Germinal center (tissue), 1 donor: ENCODE data around the gene HABP4.

Experiments used
- DNase-seq: peaks from one replicate; pipeline ENCODE4 v3.0.0; 2012; ENCODE audit warnings: mixed read lengths, low spot score

HABP4 gene

DNA sequence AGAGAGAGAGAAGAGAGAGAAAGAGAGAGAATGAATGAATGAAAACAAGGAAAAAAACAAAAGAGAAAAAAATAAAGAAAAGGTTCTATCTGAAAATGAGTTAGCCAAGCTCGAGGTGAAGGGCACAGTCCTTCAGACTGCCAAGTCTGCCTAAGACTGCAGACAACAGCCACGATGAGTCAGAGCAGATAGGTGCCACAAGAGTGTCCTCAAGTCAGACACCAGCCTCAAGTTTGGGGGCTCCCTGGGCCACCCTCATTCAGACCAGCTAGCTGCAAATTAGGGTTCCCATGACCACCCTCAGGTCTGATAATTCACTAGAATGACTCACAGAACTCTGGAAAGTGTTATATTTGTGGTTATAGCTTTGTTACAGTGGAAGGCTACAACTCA lies 13.9 kb upstream of the HABP4 start:
- no peak for DNase-seq

DNA sequence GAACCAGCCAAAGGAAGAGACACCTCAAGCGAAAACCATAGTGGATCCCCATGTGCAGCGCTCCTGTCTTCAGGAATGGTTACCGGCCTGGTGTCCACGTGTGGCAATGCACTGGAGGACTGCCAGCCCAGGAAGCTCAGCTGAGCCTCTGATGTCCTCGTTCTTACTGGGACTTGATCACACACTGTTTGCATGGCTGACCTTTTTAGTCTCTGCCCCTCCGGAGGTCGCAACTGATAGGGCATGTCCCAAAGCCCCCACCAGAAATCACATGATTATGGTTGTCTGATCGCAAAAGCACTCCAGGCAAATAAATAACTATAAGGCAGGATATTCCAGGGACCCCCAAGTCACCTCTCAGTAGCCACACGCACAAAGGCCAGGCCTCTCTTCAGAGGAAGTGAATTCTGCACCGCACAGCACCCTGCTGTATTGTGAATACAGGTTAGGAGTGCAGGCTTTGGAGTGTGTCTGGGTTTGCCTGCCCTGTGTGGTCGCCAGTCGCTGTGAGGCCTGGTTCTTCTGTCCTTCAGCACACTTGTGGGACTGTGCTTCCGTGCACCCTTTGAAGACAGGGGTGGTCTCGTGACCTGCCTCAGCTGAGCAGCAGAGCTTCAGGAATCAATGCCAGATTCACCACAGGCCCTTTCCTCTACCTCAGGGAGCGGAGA lies 13.4 kb upstream of the HABP4 start:
- DNase-seq, result no peak

- no peak for DNase-seq
These were observed 12.5 kb upstream of the HABP4 start for GRCh38 chr9:96437454-96437853.

DNA sequence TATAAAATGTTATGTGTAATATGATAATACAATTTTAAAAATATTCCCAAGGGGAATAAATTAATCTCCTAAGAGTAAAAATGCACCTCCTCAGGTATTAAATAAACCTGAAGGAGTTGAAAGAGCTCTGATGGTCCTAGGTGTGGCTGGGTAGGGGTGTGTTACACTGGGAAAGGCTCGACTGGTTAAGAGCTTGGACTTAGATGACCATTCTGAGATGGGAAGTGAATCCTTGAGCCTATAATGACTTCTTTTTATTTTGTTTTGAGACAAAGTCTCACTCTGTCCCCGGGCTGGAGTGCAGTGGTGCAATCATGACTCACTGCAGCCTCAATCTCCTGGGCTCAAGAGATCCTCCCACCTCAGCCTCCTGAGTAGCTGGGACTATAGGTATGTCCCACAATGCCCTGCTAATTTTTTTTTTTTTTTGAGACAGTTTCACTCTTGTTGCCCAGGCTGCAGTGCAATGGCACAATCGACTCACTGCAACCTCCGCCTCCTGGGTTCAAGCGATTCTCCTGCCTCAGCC lies 9.2 kb upstream of the HABP4 start:
- no peak for DNase-seq

DNA sequence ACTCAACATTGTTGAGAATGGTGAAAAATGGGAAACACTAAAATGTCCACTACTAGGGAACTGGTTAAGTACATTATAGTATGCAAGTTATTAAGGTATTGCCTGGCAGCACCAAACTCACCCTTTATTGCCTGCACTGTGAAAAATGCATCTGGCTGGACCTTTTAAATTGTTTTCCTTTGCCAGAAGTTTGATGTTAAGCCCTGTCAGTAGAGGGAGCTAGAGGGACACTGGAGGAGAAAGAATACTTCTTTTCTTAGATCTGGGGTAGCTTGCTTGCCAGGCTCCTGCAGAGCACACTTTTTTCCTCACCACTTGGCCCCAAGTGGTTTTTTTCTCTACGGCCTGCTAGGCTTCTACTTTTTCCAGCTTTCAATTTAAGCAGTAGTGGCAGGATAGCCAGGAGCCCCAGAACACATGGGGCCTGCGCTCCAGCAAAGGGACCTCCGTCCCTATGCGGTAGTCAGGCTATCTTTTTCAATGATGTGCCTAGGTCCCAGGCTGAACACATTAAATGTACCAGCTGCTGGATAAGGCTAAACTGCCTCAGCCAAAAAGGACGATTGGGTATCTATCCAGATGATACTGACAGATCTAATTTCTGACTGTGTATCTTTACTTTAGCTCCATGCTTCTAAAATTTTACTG lies 8.0 kb upstream of the HABP4 start:
- peak; percentile 11 for DNase-seq

GRCh38 chr9:96442491-96442890 lies 7.5 kb upstream of the HABP4 start:
- no peak for DNase-seq

DNA sequence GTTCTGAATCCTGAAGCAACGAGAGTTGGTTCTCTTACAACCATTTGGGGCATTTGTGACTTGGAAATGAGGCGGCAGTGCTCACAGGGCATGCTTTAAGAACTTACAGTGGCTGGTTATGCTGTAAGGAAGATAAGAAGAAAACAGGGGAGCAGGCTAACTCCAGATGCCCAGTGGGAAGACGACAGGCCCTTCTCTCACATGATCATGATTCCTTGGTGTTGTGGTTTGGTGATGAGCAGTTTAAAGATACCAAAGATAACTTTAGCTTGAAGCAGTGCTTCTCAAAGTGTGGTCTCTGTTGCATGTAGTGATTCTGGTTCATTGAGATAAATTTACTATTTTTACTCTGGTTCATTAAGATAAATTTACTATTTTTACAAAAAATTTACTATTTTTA lies 2.6 kb upstream of the HABP4 start:
- no peak for DNase-seq

GRCh38 chr9:96448546-96449170 lies 1.3 kb upstream of the HABP4 start:
- no peak for DNase-seq

DNA sequence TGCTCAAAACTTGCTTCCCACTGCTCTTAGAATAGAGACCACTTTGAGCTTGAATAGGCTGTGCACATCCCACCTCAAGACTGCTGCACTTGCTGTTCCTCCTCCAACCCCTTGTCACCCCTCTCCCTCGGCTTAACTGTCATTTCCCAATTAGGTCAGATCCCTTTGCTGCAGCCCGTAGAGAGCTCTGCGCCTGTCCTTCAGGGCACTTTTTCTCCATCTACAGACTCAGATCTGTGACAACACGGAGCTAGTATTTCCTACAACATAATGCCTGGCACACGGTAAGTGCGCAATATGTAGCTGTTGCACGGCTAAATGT lies 485 bp upstream of the HABP4 start:
- DNase-seq, result no peak

DNA sequence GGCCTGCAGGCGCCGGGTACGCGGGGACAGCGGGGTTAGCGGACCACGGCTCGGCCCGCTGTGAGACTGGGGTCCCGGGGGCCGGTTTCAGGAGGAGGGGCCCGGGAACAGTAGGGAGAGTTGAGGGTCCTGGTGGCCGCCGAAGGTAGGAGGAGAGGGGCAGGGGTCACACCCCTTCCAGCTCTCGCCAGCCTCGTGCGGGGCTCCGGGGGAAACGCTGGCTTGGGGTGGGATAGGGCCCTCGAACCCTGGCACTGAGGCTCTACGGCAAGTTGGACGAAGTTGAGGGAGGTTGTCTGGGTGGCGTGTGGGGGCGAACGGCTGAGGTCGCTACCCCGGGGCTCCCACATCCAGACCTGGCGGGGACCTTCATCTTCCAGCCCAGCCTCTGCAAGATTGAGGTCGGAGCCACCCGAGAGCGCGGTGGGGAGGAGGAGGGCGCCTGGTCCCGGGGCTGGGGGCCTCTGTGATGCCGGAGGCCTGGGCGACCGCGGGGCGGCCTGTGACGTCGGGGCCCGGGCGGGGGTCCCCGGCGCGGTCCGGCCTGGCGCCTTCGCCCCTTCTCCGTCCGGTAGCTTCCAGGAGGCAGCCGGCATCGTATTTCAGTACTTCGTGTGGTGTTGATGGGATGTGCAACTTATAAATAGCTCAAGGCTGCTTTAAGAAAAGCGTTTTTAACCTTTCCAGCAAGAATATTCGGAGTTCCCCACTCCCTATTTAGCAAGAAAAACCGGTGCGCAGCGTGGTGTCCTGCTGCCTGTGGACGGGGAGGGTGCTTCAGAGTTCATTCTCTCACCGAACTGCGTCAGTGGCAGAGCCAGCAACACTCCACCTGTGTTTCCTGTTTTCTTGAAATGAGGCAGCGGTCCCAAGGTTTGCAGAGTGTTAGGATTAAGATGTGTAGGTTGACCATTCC lies 902 bp downstream of the HABP4 start:
- peak; percentile 30 for DNase-seq

- DNase-seq, result no peak
These were observed 3.7 kb downstream of the HABP4 start for GRCh38 chr9:96453625-96454024.

- DNase-seq, result no peak
These were observed 7.3 kb downstream of the HABP4 start for GRCh38 chr9:96457266-96457665.

DNA sequence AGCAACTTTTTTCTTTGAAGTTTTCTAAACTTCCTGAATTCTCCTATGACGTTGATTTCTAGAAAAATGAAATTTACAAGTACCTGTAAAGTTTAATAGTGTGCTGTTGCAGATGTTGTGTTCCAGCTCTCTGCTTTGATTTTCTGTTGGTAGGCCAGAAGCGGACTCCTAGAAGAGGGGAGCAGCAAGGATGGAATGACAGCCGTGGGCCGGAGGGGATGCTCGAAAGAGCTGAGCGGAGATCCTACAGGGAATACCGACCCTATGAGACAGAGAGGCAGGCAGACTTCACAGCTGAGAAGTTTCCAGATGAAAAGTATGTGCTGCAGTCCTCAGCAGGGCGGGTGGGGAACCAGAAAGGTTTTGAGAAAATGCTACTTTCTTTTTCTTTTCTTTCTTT lies 8.3 kb downstream of the HABP4 start:
- DNase-seq, result no peak

DNA sequence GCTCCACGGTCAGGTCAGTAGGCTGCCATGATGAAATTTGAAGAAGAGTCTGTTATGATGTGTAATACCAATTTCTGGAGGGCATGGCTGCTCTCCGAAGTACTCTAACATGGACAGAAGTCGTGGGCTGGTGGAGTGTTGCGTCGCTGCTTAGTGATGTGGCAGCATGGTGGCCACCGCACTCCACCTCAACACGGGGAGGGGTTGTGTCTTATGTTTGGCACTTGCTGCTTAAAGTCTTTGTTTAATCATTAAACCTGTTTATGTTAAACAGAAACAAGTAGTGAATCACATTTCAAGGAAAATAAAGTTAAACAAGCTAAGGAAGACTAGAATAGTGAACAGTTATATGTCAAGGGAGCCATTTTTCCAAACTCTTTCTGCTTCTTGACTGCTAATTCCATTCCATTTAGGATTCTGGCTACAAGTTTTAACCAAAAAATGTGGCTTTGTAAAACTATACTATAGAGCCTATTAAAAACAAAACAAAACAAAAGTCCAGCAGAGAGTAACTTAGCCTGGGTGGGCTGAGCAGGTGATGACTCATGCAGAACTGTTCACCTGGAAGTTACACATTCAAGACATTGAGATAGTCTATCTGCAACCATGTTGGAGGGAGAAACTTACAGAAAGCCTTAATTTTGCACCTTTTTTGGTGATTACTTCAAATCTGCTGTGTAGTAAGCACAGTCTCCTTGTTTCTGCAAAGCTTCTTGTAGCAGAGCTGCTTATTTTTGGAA lies 9.5 kb downstream of the HABP4 start:
- DNase-seq, result no peak

DNA sequence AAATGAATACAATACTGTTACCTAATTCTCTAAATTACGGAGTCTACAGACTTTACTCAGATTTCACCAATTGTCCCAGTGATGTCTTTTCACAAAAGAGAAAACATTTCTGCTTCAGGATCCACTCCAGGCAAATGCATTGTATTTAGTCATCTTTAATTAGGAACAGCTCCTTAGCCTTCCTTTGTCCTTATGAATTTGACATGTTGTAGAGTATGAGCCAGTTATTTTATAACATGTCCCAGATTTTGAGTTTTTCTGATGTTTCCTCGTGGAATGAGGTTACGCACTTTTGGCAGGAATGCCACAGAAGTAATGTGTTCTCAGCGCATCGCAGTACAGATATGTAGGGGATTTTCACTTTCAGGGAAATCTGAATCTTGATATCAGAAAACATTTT lies 10.5 kb downstream of the HABP4 start:
- DNase-seq, result no peak

DNA sequence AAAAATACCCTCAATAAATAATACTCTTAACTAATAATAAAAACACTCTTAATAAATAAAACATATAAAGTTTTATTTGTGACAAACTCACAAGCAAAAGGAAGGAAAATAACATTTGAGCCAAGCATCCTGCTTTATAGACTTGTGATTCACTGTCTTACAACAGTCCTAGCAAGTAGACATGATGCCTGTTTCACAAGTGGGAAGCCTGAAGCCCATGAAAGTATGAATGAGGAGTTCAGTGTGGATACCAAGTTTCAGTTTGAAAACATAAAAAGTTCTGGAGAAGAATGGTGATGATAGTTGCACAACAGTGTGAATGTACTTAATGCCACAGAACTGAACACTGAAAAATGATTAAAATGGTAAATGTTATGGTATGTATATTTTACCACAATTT lies 10.9 kb downstream of the HABP4 start:
- DNase-seq, result no peak

GRCh38 chr9:96461336-96461735 lies 11.4 kb downstream of the HABP4 start:
- DNase-seq, result no peak

DNA sequence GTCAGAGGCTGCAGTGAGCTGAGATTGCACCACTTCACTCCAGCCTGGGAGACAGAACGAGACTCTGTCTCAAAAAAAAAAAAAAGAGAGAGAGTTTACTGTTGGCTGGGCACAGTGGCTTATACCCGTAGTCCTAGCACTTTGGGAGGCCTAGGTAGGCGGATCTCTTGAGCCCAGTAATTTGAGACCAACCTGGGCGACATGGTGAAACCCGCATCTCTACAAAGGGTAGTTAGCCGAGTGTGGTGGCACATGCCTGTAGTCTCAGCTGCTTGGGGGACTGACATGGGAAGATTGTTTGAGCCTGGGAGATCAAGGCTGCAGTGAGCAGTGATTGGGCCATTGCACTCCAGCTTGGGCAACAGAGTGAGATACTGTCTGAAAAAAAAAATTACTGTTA lies 12.6 kb downstream of the HABP4 start:
- DNase-seq, result no peak

DNA sequence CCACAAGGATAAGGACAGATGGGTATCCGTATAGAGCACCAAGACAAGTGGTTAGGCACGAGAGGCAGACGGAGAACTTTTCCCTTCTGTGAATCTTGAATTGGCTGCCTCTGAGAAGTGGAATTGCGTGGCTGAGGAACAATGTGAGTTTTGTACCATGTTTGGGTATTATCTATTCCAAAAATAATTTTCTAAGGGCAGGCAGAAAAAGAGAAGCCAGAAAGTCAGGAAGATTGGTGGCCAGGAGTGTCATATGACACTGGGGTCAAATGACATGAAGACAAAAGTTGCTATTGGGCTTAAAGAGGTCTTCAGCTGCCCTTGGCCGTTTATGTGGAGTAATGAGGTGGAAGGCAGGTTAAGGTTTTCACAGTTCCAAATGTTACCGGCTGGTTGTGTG lies 14.5 kb downstream of the HABP4 start:
- no peak for DNase-seq

DNA sequence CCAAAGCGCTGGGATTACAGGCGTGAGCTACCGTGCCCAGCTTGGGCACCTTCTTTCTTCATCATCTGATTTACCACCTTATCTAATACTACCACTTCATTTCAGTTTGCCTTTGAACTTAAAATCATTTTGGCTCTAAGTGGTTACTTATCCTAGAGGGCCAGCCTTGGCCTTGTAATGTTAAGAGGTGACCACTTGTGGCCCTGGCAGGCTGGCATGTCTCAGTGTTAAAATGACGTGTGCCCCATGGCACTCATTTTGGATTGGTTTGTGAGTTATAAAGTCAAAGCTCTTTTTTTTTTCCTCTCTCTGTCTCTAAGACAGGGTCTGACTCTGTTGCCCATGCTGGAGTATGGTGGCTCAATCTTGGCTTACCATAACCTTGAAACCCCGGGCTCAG lies 17.8 kb downstream of the HABP4 start:
- no peak for DNase-seq

DNA sequence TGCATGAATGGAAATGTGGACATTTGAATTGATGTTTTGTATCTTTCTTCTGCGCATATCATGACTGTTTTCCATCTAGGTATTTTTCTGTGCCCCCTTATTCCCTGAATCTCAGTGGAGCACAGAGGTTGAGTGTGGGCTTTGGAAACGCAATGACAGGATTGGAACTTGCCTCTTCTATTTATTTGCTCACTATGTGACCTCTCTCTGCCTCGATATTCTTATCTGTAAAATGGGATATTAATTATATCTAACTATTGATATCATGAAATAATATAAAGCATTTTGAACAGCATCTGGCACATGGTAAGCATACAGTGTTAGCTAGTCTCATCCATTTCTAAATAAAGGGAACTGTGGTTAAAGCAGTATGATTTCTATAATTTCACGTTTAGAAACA lies 26.0 kb downstream of the HABP4 start:
- no peak for DNase-seq

DNA sequence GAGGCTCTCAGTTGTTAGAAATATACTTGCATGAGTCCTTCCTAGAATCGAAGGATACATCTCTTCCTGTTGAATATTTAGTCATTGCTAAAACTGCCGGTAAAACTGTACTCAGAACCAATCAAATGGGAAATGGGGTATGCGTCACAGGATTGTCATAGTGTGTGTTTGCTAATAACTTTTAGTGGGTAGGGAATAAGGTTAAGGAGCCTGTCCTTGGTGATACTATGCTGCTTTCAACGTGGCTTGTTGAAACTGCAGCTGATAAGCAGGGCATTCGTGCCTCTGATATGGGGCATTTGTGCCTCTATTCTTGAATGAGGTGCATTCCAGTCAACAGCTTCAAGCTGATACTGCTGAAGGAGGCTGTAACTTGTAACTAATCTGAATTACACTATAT lies 26.6 kb downstream of the HABP4 start:
- no peak for DNase-seq
